ENCODE measurements around the gene TMEM115.

The TMEM115 gene

GRCh38 chr3:50358911-50359759 lies at the start of gene TMEM115:
Gene TMEM115 (minus strand): TSS chr3:50359521. CDS start chr3:50359063, 458 bp downstream.
- DNase-seq, result peak; percentile 93

GRCh38 chr3:50408443-50408944 lies 49.2 kb upstream of the TMEM115 start:
- DNase-seq, result no peak

- no peak for DNase-seq
Observed at GRCh38 chr3:50406487-50406886, 47.2 kb upstream of the TMEM115 start.

- DNase-seq, result no peak
Observed at GRCh38 chr3:50405249-50405648, 45.9 kb upstream of the TMEM115 start.

DNA sequence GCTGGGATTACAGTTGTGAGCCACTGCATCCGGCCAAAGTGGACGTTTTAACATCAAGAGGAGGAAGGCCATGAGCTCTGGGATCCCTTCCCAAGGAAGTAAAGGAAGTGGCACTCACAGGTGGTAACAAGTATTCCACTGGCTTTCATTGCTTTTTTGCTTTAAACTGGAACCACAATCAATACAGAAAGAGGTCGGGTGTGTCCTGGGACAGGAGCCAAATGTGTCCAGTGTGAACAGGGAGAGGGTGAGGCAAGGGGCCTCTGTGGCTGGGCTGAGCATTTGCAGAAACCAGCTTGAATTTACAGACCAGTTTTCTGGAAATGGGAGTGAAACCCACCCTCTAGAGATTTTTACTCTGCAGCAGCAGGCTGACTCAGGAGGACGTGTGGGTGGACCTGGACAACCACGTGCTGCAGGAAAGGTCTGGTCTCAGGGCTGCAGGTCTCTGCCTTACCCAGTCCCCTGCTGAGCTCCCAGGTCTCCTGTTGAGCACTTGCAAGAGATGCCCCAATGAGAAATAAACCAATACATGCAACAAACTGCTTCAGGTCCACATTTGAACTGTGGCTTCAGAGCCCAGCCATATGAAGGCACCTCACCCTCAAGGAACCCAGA lies 42.8 kb upstream of the TMEM115 start:
- no peak for DNase-seq

DNA sequence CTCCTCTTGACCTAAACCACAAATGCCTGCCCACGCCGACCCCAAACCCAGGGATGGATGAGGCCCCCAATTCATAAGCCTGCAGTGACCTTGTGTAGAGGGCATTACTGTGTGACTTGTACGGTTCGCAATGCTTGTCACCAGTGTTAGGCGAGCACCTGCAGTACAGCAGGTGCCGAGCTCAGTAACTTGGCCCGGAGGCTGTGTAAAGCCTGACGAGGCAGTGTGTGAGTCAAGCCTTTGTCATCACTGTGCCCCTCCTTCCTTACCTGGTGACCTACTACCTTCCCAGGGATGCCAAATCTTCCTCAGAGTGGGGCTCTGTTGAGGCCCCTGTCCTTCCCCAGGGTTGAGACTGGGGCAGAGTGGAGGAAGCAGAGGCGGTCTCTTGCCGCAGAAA lies 37.2 kb upstream of the TMEM115 start:
- DNase-seq, result no peak

- no peak for DNase-seq
Observed at GRCh38 chr3:50395070-50395860, 35.9 kb upstream of the TMEM115 start.

DNA sequence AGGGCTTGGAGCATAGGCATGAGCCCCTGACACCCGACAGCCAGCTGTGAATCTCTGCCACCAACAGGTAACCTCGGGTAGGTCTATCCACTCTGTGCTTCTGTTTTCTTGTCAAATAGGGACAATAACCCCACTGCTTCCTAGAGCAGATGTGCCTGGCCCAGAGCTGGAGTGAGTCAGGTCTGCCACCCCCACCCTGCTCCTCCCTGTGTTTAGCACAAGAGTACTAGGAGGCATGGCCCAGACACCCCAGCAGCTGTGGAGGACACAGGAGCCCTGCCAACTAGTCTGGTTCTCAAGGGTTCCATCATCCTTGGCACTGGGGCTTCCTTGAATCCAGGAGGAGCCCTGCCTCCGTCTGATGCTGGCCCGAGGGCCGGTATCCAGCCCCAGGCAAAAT lies 33.7 kb upstream of the TMEM115 start:
- DNase-seq, result no peak

DNA sequence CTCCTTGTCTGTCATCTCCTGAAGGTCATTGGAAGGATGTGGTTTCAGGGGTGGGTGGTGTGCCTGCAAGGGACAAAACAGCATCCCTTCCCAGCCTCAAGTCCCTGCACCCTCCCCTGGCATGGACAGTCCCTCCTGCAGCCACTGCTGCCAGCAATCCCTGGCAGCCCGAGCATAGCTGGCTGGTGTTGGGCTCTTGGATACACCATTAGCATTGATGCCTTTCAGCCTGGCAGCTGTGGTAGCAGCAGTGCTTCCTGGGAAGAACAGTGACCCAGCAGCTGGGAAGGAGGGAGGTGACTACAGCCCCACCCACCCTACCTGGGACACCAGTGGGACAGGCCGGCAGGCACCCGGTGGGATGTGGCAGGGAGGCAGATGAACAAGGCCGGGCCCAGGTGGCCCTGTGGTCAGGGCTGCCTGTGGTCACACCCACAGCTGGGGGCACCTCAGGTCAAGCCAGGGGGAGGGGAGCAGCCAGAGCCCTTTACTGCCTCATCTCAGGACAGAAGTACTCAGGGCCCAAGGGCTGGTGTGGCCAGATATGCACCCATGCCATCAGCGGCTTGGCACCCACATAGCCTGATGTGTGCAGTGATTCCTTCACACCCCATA lies 32.9 kb upstream of the TMEM115 start:
- DNase-seq, result no peak

DNA sequence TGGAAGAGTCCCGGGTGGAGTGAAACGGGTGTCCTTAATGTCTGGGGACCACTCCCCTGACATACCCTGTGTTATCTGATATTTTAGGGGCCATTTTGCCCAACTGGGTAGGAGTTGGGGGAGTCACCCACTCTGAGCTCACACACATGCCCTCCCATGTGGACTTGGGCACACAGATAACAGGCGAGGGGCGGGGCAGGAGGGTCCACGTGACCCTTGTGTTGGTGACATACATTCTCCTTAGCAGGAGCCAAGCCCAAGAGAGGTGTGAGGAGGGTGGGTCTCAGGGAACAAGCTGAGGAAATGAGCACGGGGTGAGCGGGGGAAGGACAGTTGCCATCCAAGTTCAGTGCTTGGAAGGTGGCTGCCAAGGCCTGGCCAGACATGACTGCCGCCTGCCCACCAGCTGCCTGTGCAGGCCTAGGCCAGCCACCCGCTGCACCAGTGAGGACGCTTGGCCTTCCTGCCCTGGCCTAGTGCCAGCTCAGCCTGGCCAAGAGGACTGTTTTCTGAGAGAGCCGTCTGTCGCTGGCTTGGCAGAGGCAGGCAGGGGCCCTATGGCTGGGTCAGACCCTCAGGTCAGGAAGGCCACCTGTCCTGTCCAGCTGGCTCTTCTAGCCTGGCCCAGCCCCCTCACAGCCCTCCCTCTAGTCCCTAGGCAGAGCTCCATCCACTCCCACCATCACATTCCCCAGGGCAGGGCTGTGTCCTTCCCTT lies 31.3 kb upstream of the TMEM115 start:
- DNase-seq, result no peak

DNA sequence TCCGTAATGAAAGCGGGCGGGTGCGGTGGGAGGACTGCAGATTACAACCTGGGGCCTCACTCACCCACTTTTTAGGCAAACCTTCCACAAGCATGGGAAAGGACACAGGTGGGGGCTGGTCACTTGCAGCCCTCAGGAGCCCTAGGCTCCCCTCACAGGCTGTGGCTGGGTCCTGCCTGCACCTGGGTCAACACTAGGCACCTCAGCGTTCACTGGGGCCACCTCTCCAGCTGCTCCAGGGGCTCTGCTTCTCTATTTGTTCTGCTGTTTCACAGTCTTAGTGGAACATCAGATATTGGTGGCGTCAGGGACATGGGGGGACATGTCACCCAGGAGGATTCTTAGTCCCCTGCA lies 30.1 kb upstream of the TMEM115 start:
- no peak for DNase-seq

- DNase-seq, result no peak
Observed at GRCh38 chr3:50388720-50389413, 29.5 kb upstream of the TMEM115 start.

DNA sequence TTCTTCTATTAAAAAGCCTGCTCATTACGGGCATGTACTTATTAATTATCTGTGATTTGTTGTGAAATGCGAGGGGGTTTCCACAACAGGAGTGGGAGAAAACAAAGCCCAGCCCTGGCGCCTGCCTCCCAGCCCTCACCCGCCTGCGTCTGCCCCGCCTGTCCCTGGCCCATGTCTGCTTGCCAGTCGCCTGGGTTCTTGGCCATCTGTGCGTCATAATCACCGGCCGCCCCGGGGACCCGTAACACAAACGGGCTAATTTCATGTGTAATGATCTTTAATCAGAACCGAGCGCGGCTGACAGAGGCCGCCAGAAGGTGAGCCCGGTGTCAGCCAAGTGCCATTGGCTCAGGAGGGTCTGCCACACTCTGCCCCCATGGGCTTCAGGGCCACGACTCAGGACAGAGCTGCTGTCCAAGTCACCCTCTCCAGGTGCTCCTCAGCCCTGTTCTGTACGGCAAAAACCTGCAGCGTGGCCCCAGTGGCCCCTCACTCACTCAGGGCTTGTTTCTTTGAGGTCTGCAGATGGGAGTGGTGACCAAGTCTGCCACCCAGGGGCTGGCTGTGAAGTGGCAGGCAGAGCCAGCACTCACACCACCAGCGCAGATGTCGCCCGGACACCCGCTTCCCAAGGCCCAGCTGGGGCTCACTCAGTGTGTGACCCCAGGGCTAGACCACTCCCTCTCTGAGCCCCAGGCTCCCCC lies 28.8 kb upstream of the TMEM115 start:
- DNase-seq, result no peak

- DNase-seq, result no peak
Observed at GRCh38 chr3:50385754-50386153, 26.4 kb upstream of the TMEM115 start.

DNA sequence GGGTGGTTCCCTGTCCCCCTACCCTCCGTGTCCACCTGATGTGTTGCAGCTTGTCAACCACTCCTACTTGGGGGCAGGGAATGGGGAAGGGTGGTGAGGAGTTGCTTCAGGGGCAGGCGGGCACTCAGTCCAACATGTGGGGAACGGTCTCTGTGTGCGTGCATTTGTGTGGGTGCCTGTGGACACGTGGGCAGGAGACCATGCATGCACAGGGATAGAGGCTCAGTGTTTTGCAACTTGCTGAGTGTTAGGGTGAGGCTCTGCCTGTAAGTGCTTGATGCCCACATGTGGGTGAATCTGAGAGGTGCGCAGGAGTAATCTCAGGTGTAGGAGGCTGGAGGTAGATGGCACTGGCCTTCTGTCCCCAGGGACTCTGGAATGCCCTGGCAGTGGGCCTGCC lies 24.4 kb upstream of the TMEM115 start:
- no peak for DNase-seq

GRCh38 chr3:50382722-50383121 lies 23.4 kb upstream of the TMEM115 start:
- no peak for DNase-seq

DNA sequence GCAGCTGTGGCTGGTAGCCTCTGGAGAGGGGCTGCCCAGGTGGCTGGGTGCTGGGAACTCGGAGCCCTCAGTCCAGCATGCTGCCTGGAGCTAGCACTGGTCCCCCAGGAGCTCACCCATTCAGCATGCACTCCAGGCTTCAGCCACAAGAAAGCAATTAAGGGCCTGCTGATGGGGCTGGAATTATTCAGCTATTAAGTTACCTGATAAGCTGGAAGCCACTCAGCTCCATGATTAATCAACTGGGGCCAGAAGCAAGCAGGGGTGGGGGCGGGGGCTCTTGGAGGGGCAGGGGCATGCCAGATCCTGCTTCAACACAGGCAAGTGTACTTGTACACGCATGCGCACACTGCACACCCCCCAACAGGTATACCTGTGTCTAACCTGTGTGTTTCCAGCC lies 22.1 kb upstream of the TMEM115 start:
- no peak for DNase-seq

- no peak for DNase-seq
Observed at GRCh38 chr3:50380405-50381085, 21.2 kb upstream of the TMEM115 start.

DNA sequence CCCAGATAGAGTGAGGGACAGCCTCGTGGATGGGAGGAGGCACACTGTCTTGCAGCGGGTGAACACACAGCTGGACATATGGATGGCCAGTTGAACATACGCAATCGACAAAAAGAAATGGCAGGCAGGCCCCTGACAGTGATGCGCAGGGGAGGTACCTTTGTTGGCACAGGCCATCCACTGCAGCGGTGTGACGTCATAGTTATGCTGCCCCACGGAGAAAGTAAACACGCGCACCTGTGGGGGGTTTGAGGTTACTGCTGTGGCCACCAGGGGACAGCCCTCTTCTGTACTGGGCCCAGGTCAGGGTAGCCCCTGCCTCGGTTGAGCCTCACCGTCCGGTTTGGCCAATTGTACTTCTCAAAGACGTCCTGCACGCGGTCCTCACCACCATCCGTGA lies 19.4 kb upstream of the TMEM115 start:
- no peak for DNase-seq

GRCh38 chr3:50378024-50378423 lies 18.7 kb upstream of the TMEM115 start:
- DNase-seq, result no peak
